Calu3 (cell line): ENCODE data around the gene CDH4. TPM values are rescaled to one million over a fixed set of nuclear protein-coding genes. Genes with fewer than 3 reads are reported as not detected.

Experiments used
- BruUV-seq: library from RNA; stranded (reverse); fragments of 400-500 nt; replicated peaks from 2 replicates; lab custom pipeline; 2021; lab: Mats Ljungman, UMichigan
- CTCF ChIA-PET: fragments of 300-600 bp; sonication (Branson Sonifier 250); formaldehyde crosslinking; loops from one replicate; lab custom pipeline; 2022; ENCODE audit warnings: antibody characterized with exemption; lab: Charles Lee
- DNase-seq: peaks from one replicate; pipeline ENCODE4 v3.0.0; 2022
- H3K27ac Mint-ChIP-seq: one replicate; pipeline ENCODE4 v1.8.0; 2022; ENCODE audit warnings: mixed read lengths; ENCODE audit not compliant: unreplicated experiment
- H3K27me3 Mint-ChIP-seq: one replicate; pipeline ENCODE4 v1.8.0; 2022; ENCODE audit warnings: mixed read lengths; ENCODE audit not compliant: unreplicated experiment
- H3K36me3 Mint-ChIP-seq: one replicate; pipeline ENCODE4 v1.8.0; 2022; ENCODE audit warnings: mild to moderate bottlenecking, moderate library complexity, mixed read lengths; ENCODE audit not compliant: insufficient read depth, unreplicated experiment
- H3K4me1 Mint-ChIP-seq: one replicate; pipeline ENCODE4 v1.8.0; 2022; ENCODE audit warnings: mild to moderate bottlenecking, low read depth, mixed read lengths; ENCODE audit not compliant: unreplicated experiment
- H3K4me3 Mint-ChIP-seq: one replicate; pipeline ENCODE4 v1.8.0; 2022; ENCODE audit warnings: mild to moderate bottlenecking, low read depth, moderate library complexity, mixed read lengths; ENCODE audit not compliant: unreplicated experiment
- H3K9me3 Mint-ChIP-seq: one replicate; pipeline ENCODE4 v1.8.0; 2022; ENCODE audit warnings: low read depth, mixed read lengths; ENCODE audit not compliant: unreplicated experiment
- intact Hi-C: fragments of 100-400 bp; cut with micrococcal nuclease; formaldehyde crosslinking; loops from one replicate; pipeline ENCODE4 v1.10.0; 2022; ENCODE audit not compliant: unreplicated experiment
- total RNA-seq: library from RNA; stranded (reverse); gene quantifications from 2 replicates; pipeline ENCODE4 v1.2.3, GENCODE V29; 2022
- TF ChIP-seq, protein P1 (sequence below): fragments of 200-600 bp; IDR thresholded peaks from one replicate; pipeline ENCODE4 v1.8.0; 2022; ENCODE audit warnings: antibody characterized with exemption; ENCODE audit not compliant: unreplicated experiment

Gene CDH4
- total RNA-seq, 1 experiment from 2014 or later, result not detected

DNA sequence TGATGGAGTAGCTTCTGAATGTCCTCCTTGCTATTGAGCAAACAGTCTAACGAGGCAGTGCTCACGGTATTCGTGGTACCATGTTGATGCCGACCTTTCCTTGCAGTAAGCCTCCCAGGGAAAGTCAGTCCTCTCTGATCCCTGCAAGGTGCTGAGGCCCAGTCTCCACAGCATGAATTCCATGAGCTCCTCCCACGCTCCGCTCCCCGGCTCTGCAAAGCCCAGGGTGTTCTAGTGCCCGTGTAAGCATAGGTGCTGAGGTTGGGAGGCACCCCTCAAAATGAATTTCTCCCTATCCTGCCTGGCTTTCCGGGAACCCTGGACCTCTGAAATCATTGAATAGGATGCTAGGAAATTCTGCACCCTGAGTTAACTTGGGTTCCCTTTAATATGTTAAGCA, 562.7 kb downstream of the CDH4 start:
- no peaks in the 10 kb centered on the region for H3K36me3 Mint-ChIP-seq
- H3K4me1 Mint-ChIP-seq, result no peaks in the 10 kb centered on the region
- H3K27me3 Mint-ChIP-seq, result peaks cover 93% of the 10 kb centered on the region
- no peak for DNase-seq
- H3K27ac Mint-ChIP-seq, result no peak overlapping the region
- H3K4me3 Mint-ChIP-seq, result no peak overlapping the region
- intact Hi-C loops, result no loop called here
- TF ChIP-seq, protein P1, sequence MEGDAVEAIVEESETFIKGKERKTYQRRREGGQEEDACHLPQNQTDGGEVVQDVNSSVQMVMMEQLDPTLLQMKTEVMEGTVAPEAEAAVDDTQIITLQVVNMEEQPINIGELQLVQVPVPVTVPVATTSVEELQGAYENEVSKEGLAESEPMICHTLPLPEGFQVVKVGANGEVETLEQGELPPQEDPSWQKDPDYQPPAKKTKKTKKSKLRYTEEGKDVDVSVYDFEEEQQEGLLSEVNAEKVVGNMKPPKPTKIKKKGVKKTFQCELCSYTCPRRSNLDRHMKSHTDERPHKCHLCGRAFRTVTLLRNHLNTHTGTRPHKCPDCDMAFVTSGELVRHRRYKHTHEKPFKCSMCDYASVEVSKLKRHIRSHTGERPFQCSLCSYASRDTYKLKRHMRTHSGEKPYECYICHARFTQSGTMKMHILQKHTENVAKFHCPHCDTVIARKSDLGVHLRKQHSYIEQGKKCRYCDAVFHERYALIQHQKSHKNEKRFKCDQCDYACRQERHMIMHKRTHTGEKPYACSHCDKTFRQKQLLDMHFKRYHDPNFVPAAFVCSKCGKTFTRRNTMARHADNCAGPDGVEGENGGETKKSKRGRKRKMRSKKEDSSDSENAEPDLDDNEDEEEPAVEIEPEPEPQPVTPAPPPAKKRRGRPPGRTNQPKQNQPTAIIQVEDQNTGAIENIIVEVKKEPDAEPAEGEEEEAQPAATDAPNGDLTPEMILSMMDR, result no peak
- no peaks in the 10 kb centered on the region for H3K9me3 Mint-ChIP-seq
- no TSS peak for BruUV-seq
- CTCF ChIA-PET, result interaction anchor here (0.6 kb wide), 1 partner anchor 572 kb away, joined by 7 read pairs; the partner anchor contains the start of gene RPS21

DNA sequence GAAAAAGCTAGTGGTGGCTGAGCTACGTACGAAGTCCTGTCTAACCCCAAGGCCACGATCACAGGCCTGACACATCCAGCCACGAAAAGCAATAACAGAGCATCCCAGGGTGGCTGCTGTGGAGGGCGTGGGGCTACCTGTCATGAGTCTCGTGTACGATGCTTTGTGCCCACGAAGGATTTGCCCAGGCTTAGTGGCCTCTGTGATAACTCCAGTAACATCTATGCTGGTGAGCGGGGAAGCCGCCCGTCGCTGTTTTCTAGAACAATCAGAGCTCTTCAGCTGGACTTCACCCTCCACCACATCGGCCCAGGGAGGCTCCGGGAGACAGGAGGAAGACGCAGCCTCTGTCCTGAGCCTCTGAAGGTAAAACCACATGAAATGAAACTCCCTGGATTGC, 563.1 kb downstream of the CDH4 start:
- no TSS peak for BruUV-seq
- no peak for DNase-seq
- Mint-ChIP-seq H3K4me3 (no peak overlapping the region), H3K9me3 (no peaks in the 10 kb centered on the region), H3K36me3 (no peaks in the 10 kb centered on the region), H3K27ac (no peak overlapping the region), H3K27me3 (peaks cover 97% of the 10 kb centered on the region), H3K4me1 (no peaks in the 10 kb centered on the region)
- CTCF ChIA-PET, result interaction anchor here (0.6 kb wide), 1 partner anchor 572 kb away, joined by 7 read pairs; the partner anchor contains the start of gene RPS21
- intact Hi-C loops, result no loop called here
- TF ChIP-seq, protein P1, result no peak

DNA sequence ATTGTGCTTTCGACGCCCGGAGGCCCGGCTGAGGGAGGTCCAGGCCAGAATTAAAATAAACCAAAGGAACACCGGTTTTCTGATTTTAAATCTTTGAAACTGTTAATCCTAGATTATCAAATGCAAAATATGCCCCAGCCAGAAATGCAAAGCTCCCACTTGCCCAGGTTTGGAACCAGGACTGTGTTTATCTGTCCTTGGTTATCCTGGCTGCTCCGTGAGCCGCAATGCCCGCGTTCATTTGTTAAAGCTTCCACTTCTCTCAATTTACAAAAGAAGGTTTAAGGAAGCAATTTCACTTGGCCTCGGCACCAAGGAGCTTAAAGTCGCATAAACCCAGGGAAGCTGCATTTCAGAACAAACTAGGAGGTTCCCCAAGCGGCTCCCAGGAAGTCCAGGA, 563.6 kb downstream of the CDH4 start:
- Mint-ChIP-seq H3K4me1 (no peaks in the 10 kb centered on the region), H3K27me3 (peaks cover 100% of the 10 kb centered on the region), H3K9me3 (no peaks in the 10 kb centered on the region), H3K27ac (no peak overlapping the region), H3K36me3 (no peaks in the 10 kb centered on the region), H3K4me3 (no peak overlapping the region)
- CTCF ChIA-PET, result no interaction called here
- DNase-seq, result no peak
- no TSS peak for BruUV-seq
- intact Hi-C loops, result no loop called here
- TF ChIP-seq, protein P1, result no peak

DNA sequence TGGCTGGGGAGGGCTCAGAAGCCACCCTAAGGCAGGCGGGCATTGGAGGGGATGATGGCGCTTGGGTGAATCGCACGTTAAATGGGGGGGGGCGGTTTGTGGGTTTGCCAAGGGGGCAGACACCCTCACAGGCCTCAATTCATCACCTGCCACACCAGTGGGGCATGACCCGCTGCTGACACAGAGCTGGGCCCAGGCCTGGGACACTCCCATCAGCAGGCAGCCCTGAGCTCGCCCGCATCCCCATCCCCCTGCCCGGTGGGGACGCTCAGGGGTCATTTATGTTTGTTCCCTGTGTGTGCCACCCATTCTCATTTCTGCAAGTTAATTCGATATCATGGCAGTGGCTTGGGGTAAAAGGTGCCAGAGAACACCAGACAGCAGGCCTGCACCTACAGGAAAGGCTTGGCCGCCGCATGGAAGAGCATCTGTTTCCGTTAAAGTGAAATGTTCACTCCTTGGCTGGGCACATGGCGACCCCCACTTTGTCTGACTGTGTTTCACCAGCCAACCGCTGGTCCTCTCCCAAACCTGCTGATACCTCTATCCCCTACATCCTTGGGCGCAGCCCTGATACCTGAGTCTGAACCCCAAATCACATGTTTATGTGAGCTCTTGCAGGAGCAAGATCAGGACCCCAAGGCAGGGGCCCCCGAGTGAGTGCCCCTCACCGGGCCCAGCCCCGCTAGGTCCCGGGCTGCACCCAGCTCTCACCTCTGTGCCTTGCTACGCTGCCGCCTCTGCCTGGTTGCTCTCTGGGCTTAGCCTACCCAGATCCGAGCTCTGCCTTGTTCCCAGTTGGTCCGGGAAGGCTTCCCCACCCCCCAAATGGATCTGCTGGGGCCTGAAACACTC, 564.8 kb downstream of the CDH4 start:
- no peak overlapping the region for H3K27ac Mint-ChIP-seq
- CTCF ChIA-PET, result no interaction called here
- H3K36me3 Mint-ChIP-seq, result no peaks in the 10 kb centered on the region
- TF ChIP-seq, protein P1, result no peak
- H3K4me1 Mint-ChIP-seq, result no peaks in the 10 kb centered on the region
- intact Hi-C loops, result no loop called here
- DNase-seq, result no peak
- H3K27me3 Mint-ChIP-seq, result peaks cover 98% of the 10 kb centered on the region
- no TSS peak for BruUV-seq
- H3K4me3 Mint-ChIP-seq, result no peak overlapping the region
- no peaks in the 10 kb centered on the region for H3K9me3 Mint-ChIP-seq
